ENCODE data around the gene MAPK7. TPM values are rescaled to one million over a fixed set of nuclear protein-coding genes. Genes with fewer than 3 reads are reported as not detected.

MAPK7 gene
- total RNA-seq, 2 experiments from 2014 or later: 8.1 to 19.3 TPM

GRCh38 chr17:19368229-19368628, 10.1 kb upstream of the MAPK7 start:
- intact Hi-C loops (cut with micrococcal nuclease; ENCODE audit: unreplicated experiment): no loop called here
- CTCF ChIA-PET (ENCODE audit: unreplicated experiment): no interaction called here

GRCh38 chr17:19369107-19369778, 9.1 kb upstream of the MAPK7 start:
- no peaks in the 10 kb centered on the region for H3K9me3 ChIP-seq (ENCODE audit: low read length)
- DNase-seq (ENCODE audit: low spot score): no peak
- no peak overlapping the region for H3K27ac ChIP-seq (ENCODE audit: low read depth, low read length, poor library complexity, severe bottlenecking)
- H3K79me2 ChIP-seq (ENCODE audit: insufficient read depth, low read depth, low read length): no peaks in the 10 kb centered on the region
- H2AFZ ChIP-seq (ENCODE audit: low read length): no peak overlapping the region
- no peak for TF ChIP-seq EZH2phosphoT487 (IDR thresholded peaks at IDR 0.05; ENCODE audit: borderline replicate concordance, low read depth, low read length)
- TF ChIP-seq, protein P1, sequence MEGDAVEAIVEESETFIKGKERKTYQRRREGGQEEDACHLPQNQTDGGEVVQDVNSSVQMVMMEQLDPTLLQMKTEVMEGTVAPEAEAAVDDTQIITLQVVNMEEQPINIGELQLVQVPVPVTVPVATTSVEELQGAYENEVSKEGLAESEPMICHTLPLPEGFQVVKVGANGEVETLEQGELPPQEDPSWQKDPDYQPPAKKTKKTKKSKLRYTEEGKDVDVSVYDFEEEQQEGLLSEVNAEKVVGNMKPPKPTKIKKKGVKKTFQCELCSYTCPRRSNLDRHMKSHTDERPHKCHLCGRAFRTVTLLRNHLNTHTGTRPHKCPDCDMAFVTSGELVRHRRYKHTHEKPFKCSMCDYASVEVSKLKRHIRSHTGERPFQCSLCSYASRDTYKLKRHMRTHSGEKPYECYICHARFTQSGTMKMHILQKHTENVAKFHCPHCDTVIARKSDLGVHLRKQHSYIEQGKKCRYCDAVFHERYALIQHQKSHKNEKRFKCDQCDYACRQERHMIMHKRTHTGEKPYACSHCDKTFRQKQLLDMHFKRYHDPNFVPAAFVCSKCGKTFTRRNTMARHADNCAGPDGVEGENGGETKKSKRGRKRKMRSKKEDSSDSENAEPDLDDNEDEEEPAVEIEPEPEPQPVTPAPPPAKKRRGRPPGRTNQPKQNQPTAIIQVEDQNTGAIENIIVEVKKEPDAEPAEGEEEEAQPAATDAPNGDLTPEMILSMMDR (conservative IDR thresholded peaks at IDR 0.05; ENCODE audit: low read length): no peak
- ChIA-PET CTCF (ENCODE audit: unreplicated experiment) (no interaction called here), POLR2A (interaction anchor here (1.0 to 1.6 kb wide), 3 partner anchors 9 to 28 kb away, joined by 3 to 4 read pairs (median 3); partner anchors contain the start of gene MAPK7)
- H3K4me1 ChIP-seq (ENCODE audit: insufficient read depth, low read length, poor library complexity, severe bottlenecking): peaks cover 25% of the 10 kb centered on the region
- no TSS peak for BruUV-seq (replicated peaks)
- no peaks in the 10 kb centered on the region for H3K36me3 ChIP-seq (ENCODE audit: insufficient read depth, low read length)
- intact Hi-C loops (cut with micrococcal nuclease; ENCODE audit: unreplicated experiment): no loop called here
- H3K4me2 ChIP-seq (ENCODE audit: low read length): no peak overlapping the region
- no peaks in the 10 kb centered on the region for H3K9me2 ChIP-seq (ENCODE audit: insufficient read depth, low read length)
- no peaks in the 10 kb centered on the region for H4K20me1 ChIP-seq (ENCODE audit: insufficient read depth, low read length)
- no peak overlapping the region for H3K4me3 ChIP-seq (ENCODE audit: low read depth, low read length, poor library complexity, severe bottlenecking)

More at GRCh38 chr17:19368229-19368628, 10.1 kb upstream of the MAPK7 start:
- Histone ChIP-seq H3K9me2 (ENCODE audit: insufficient read depth, low read length) (no peaks in the 10 kb centered on the region), H3K4me1 (ENCODE audit: insufficient read depth, low read length, poor library complexity, severe bottlenecking) (peaks cover 26% of the 10 kb centered on the region), H3K4me2 (ENCODE audit: low read length) (no peak overlapping the region), H3K79me2 (ENCODE audit: insufficient read depth, low read depth, low read length) (no peaks in the 10 kb centered on the region), H3K9me3 (ENCODE audit: low read length) (no peaks in the 10 kb centered on the region), H3K4me3 (ENCODE audit: low read depth, low read length, poor library complexity, severe bottlenecking) (no peak overlapping the region), H3K36me3 (ENCODE audit: insufficient read depth, low read length) (no peaks in the 10 kb centered on the region), H3K27ac (ENCODE audit: low read depth, low read length, poor library complexity, severe bottlenecking) (no peak overlapping the region), H4K20me1 (ENCODE audit: insufficient read depth, low read length) (no peaks in the 10 kb centered on the region), H2AFZ (ENCODE audit: low read length) (no peak overlapping the region)
- no peak for DNase-seq (ENCODE audit: low spot score)
- BruUV-seq (replicated peaks): no TSS peak
- TF ChIP-seq EZH2phosphoT487 (IDR thresholded peaks at IDR 0.05; ENCODE audit: borderline replicate concordance, low read depth, low read length): no peak
- TF ChIP-seq, protein P1 (conservative IDR thresholded peaks at IDR 0.05; ENCODE audit: low read length): no peak
- POLR2A ChIA-PET: interaction anchor here (1.0 to 1.6 kb wide), 2 partner anchors 10 to 29 kb away, joined by 3 to 4 read pairs; partner anchors contain the start of gene MAPK7

DNA sequence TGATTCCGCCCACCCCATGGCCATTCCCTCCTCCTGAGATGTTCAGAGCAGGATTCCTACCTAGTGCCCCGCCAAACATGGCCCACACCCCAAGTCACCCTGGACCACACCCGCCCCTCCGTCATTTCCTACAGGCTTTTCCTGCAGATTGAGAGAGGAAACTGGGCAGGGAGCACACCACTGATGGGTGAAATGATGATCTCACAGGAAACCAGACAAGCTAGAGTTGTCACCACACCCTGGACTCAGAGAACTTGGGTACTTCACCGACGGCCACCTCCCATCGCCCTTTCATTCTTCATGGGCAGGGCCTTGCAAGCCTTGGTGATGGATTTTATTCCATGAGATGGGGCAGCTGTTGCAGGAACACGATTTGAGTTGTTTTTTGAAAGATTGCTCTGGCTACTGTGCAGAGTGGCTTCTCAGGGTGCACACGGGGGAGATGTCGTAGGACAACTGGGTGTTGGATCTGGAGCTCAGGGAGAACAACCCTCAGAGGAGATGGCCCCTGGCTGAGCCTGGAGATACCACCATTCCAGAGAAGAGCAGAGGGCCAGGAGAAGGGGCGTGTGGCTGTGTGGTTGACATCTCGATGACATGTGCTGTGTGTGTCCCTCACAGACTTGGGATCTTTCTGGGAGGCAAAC, 8.3 kb upstream of the MAPK7 start:
- no peak overlapping the region for H2AFZ ChIP-seq (ENCODE audit: low read length)
- peaks cover 25% of the 10 kb centered on the region for H3K4me1 ChIP-seq (ENCODE audit: insufficient read depth, low read length, poor library complexity, severe bottlenecking)
- ChIA-PET CTCF (ENCODE audit: unreplicated experiment) (no interaction called here), POLR2A (interaction anchor here (1.6 kb wide), 1 partner anchor 16 kb away, joined by 3 read pairs; no protein-coding TSS in a partner anchor)
- no TSS peak for BruUV-seq (replicated peaks)
- no peak overlapping the region for H3K4me2 ChIP-seq (ENCODE audit: low read length)
- TF ChIP-seq, protein P1 (conservative IDR thresholded peaks at IDR 0.05; ENCODE audit: low read length): no peak
- TF ChIP-seq EZH2phosphoT487 (IDR thresholded peaks at IDR 0.05; ENCODE audit: borderline replicate concordance, low read depth, low read length): no peak
- H3K9me3 ChIP-seq (ENCODE audit: low read length): no peaks in the 10 kb centered on the region
- no peak overlapping the region for H3K27ac ChIP-seq (ENCODE audit: low read depth, low read length, poor library complexity, severe bottlenecking)
- intact Hi-C loops (cut with micrococcal nuclease; ENCODE audit: unreplicated experiment): loop anchor here (10.0 kb wide), 1 partner anchor 275 kb away; the partner anchor contains the start of gene ALDH3A2
- no peak overlapping the region for H3K4me3 ChIP-seq (ENCODE audit: low read depth, low read length, poor library complexity, severe bottlenecking)
- DNase-seq (ENCODE audit: low spot score): no peak
- no peaks in the 10 kb centered on the region for H3K79me2 ChIP-seq (ENCODE audit: insufficient read depth, low read depth, low read length)
- no peaks in the 10 kb centered on the region for H4K20me1 ChIP-seq (ENCODE audit: insufficient read depth, low read length)
- H3K36me3 ChIP-seq (ENCODE audit: insufficient read depth, low read length): no peaks in the 10 kb centered on the region
- no peaks in the 10 kb centered on the region for H3K9me2 ChIP-seq (ENCODE audit: insufficient read depth, low read length)
